ENCODE measurements around the gene SH3YL1.

Gene SH3YL1

GRCh38 chr2:256094-256493, 7.7 kb downstream of the SH3YL1 start:
- DNase-seq (ENCODE audit: low read depth): no peak

DNA sequence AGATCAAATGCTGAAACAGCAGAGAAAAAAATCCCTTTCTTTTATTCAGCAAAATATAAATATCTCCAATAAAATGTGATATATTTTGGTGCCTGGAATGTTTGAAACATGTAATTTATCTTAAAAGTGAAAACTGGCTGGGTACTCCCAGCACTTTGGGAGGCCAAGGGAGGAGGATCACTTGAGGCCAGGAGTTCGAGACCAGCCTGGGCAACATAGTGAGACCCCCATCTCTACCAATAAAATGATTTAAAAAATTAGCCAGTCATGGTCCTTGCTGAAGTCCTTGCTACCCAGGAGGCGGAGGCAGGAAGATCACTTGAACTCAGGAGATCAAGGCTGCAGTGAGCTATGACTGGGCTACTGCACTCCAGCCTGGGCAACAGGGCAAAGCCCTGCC, 8.6 kb downstream of the SH3YL1 start:
- no peak for DNase-seq (ENCODE audit: low read depth)

- DNase-seq (ENCODE audit: low read depth): no peak
Observed at GRCh38 chr2:254241-254640, 9.6 kb downstream of the SH3YL1 start.

- no peak for DNase-seq (ENCODE audit: low read depth)
Observed at GRCh38 chr2:253202-253638, 10.6 kb downstream of the SH3YL1 start.

DNA sequence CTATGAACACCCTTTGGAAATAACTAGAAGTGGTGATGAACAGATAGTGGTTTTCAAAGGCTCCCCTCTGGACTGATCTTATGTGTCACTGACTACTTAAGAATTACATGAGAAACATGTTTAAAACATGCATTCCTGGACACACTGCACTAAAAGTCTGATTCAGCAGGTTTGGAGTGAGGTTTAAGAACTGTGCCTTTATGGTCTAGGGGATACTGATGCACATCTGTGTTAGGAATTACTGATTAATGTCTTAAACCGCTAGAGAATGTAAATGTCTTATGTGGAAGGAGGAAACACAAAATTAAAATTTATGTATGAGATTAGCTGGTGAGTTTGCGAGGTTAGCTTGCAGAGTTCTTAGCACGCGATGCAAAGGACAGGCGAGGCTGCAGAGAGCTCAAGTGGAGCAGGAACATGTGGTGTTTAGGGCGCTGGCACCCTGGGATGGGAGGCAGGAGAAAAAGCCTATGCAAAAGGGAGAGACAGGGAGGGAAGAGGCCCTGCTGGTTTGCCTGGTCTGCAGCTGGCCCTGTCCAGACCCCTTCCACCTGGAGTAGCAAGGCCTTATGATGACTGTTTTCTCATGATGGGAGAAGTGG, 11.7 kb downstream of the SH3YL1 start:
- DNase-seq (ENCODE audit: low read depth): no peak

DNA sequence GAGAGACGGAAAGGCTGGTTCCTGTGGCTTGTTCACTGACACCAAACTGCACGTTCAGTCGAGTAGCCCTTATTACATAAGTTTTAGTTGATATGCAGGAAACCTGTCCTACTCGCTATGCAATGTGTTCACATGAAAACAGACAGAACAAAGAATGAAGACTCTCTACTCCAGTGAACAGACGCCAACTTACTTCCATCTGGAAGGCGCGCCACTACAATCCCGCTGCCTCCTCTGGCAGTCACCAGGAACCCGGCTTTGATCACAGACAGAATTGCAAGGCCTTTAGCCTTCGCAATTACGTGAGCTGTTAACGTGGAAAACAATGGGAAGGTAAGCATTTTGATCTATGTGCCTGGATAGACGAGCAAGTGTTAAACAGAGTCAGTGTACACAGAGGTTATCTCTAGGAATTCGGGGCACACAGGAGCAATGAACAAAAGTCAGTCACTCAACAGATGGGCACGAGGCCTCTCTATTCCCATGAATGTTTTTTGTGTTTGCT, 14.2 kb downstream of the SH3YL1 start:
- DNase-seq (ENCODE audit: low read depth): no peak

GRCh38 chr2:248724-249123, 15.1 kb downstream of the SH3YL1 start:
- no peak for DNase-seq (ENCODE audit: low read depth)

- no peak for DNase-seq (ENCODE audit: low read depth)
Observed at GRCh38 chr2:246489-247144, 17.2 kb downstream of the SH3YL1 start.

DNA sequence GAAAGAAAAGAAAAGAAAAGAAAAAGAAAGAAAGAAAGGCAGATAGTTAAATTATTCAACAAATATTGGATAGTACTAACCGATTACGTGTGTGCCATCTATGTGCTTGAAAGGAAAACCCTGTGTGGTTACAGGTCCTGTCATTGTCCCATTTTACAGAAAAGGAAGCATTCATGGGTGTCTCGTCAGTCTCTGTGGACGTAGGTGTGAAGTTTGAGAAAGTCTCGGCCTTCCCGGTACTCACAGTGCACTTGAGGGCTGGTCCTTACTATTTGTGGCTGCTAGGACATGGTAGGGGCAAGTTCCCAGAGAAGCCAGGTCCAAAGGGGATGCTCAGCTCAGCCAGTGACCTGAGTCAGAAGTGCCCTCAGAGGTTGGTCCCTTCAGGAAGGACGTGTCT, 19.3 kb downstream of the SH3YL1 start:
- DNase-seq (ENCODE audit: low read depth): no peak

- DNase-seq (ENCODE audit: low read depth): no peak
Observed at GRCh38 chr2:238869-239268, 25.0 kb downstream of the SH3YL1 start.

DNA sequence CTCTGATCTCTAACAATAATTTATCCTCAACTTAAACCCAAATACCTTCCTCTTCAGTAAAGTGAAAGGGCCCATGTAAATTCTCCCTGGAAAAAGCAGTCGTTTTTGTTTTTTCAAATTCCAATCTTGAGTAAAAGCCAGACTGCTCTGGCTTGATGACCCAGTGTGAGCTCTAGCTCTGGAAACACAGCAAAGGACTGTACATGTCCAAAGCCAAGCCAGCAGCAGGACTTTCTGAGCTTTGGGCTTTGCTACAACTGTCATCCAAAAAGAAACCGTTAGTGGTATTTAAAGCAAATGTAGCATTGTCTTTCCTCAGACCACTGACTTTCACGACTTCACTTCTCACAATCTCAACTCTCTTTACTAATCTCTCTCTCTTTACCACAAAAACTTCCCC, 25.4 kb downstream of the SH3YL1 start:
- DNase-seq (ENCODE audit: low read depth): no peak

DNA sequence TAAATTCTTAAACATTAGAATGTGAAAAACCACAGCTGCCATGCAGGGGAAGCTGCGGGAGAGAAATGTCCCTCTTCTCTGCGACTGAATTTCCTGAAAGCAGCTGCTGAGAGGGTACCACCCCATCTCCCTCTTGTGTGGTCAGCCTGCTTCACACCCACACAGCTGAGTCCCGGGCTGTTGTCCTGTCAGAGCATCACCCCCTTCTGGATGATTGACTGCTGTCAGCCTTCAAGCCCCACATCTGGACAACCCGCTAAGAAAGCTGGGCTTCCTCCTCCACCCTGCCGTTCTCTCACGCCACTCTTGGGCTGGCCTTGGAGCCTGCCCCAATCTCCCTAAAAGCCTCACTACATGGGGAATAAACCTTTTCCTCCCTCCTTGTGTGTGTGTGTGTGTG, 26.0 kb downstream of the SH3YL1 start:
- no peak for DNase-seq (ENCODE audit: low read depth)

DNA sequence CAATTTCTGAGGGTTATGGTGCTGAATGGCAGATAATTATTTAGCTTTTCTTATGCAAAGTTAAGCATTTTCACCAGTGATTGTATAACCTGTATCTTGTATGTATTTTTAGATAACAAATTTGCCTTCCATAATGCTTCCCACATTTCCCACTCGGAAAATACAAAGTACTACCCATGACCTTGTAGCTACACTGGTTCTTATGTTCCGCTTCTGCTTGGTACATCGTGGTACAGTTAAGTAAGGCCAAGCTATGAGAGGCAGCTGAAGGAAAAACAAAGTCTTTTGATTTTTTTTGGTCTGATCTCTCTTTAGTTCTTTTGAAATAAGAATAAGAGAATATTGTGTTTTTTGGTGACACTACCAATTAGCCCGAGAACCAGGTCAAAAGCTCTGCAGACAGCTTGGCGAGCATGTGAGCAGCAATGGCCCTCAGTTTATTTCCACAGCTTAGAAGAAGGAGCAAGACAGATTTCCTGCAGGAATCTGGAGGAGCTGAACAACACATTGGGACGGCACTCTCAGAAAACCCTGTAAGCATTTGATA, 26.8 kb downstream of the SH3YL1 start:
- DNase-seq (ENCODE audit: low read depth): no peak

- DNase-seq (ENCODE audit: low read depth): no peak
Observed at GRCh38 chr2:234421-234820, 29.4 kb downstream of the SH3YL1 start.

GRCh38 chr2:233030-233429, 30.8 kb downstream of the SH3YL1 start:
- no peak for DNase-seq (ENCODE audit: low read depth)

DNA sequence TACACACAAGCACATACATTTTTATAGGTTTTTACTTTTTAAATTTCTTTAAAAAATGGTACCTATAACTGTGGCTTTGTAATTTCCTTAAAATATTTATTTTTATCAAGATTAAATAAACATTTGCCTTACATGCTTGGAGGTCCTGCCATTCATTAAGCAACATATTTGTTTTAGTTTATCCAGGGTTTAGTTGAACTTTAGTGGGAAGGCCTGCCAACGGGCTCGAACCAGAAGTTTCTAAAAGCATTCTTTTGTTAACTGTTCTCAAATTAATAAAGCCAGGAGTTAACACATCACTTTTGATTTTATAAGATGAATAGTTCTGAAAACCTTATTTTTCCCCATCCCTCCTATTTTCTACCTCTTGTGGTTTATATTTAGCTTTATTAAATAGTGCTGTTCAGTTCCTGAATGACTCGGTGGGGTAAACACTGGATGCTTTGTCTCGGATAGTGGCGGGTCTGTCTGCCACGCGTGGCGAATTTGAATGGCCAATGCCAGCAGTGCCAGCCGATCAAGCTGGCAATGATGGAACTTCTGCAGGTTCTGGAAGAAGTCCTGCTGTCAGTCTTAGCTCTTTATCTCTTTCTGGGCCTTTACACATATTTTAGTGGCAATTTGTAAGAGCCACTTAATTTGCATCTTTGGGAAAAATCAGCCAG, 32.2 kb downstream of the SH3YL1 start:
- no peak for DNase-seq (ENCODE audit: low read depth)

DNA sequence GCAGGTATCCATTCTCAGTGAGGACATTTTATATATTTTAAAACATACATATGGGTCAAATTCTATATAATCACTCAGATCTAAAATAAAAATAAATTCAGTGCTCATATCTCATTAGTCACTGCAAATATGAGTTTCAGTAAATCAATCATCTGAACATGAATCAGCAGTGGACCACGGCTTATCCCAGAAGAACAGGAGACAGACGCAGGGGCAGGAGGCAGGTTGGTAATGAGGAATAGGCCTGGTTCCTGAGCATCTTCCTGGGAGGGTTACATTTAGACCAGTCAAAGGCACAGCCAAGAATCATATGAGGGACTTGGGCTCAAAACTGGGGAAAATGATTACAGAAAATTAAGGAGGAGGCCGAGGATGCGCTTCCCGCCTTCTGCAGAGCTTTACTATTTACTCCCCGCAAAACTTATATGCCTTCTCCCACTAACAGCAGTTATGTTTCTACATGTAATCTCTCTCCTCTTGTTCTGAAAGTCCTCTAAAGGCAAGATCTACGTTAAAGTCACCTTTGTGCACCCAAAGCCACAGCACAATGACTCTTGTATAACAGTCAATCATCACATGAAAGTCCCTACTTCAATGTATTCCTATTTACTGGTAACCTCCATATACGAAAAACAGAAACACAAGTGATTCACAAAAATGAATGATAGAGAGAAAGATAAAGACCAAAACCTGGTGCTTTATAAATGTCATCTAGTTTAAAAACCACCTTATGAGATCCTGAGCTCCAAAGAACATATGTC, 35.1 kb downstream of the SH3YL1 start:
- no peak for DNase-seq (ENCODE audit: low read depth)

GRCh38 chr2:228115-228514, 35.7 kb downstream of the SH3YL1 start:
- no peak for DNase-seq (ENCODE audit: low read depth)

- DNase-seq (ENCODE audit: low read depth): no peak
Observed at GRCh38 chr2:223971-224760, 39.7 kb downstream of the SH3YL1 start.

GRCh38 chr2:223451-223850, 40.4 kb downstream of the SH3YL1 start:
- no peak for DNase-seq (ENCODE audit: low read depth)

DNA sequence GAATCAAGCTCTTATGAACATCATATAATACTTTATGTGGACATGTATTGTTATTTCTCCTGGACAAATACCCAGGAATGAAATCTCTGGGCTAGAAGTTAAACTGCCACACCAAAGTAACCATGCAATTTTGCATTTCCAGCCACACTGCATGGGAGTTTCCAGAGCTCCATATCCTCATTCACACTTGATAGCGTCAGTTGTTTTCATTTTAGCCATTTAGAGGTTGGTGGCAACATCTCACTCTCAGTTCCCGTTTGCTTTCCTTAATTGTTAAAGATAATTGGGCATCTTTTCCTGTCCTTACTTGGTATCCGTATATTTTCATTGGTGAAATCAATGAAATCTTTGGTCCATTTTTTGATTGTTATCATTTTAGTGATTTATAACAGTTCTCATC, 47.8 kb downstream of the SH3YL1 start:
- DNase-seq (ENCODE audit: low read depth): no peak
